Dendritic cell treated with granulocyte-macrophage colony-stimulating factor and Interleukin-4, amounts not matched to agents 40 ng/mL and 50 ng/mL, for 4 days (primary cell): ENCODE results near the gene MOB3B.
A peak's percentile ranks its signal among the peaks of the same experiment; 100 is the strongest.

ENCODE experiments used
- H3K27ac Mint-ChIP-seq: one replicate; pipeline ENCODE4 v1.8.0; 2022; ENCODE audit warnings: mild to moderate bottlenecking, mixed read lengths
- H3K27me3 Mint-ChIP-seq: one replicate; pipeline ENCODE4 v1.8.0; 2022; ENCODE audit warnings: mild to moderate bottlenecking, mixed read lengths
- H3K36me3 Mint-ChIP-seq: one replicate; pipeline ENCODE4 v1.8.0; 2022; ENCODE audit warnings: low read depth, mixed read lengths
- H3K4me1 Mint-ChIP-seq: one replicate; pipeline ENCODE4 v1.8.0; 2022; ENCODE audit warnings: low read depth, mixed read lengths
- H3K4me3 Mint-ChIP-seq: one replicate; pipeline ENCODE4 v1.8.0; 2022; ENCODE audit warnings: mild to moderate bottlenecking, moderate library complexity, mixed read lengths
- H3K9me3 Mint-ChIP-seq: one replicate; pipeline ENCODE4 v1.8.0; 2022; ENCODE audit warnings: mixed read lengths
- intact Hi-C: fragments of 100-400 bp; cut with micrococcal nuclease; formaldehyde crosslinking; loops from one replicate; pipeline ENCODE4 v1.15.0; 2022

The MOB3B gene

GRCh38 chr9:27331393-27331792 is 198.2 kb downstream of the MOB3B start:
- Mint-ChIP-seq H3K4me3 (no peak overlapping the region), H3K9me3 (peaks cover 15% of the 10 kb centered on the region), H3K27ac (no peak overlapping the region), H3K4me1 (peaks cover 61% of the 10 kb centered on the region), H3K36me3 (peaks cover 80% of the 10 kb centered on the region), H3K27me3 (no peaks in the 10 kb centered on the region)
- intact Hi-C loops, result loop anchor here (5.0 to 10.0 kb wide), 3 partner anchors 101 to 456 kb away; no protein-coding TSS in a partner anchor

- Mint-ChIP-seq H3K36me3 (peaks cover 87% of the 10 kb centered on the region), H3K9me3 (peaks cover 23% of the 10 kb centered on the region), H3K27me3 (no peaks in the 10 kb centered on the region), H3K4me3 (no peak overlapping the region), H3K4me1 (peaks cover 43% of the 10 kb centered on the region), H3K27ac (peak overlapping the region; percentile 28)
- intact Hi-C loops, result no loop called here
Observed at GRCh38 chr9:27329291-27329690, 200.3 kb downstream of the MOB3B start.

- no peaks in the 10 kb centered on the region for H3K27me3 Mint-ChIP-seq
- peaks cover 90% of the 10 kb centered on the region for H3K36me3 Mint-ChIP-seq
- peaks cover 37% of the 10 kb centered on the region for H3K4me1 Mint-ChIP-seq
- no peak overlapping the region for H3K27ac Mint-ChIP-seq
- intact Hi-C loops, result no loop called here
- no peak overlapping the region for H3K4me3 Mint-ChIP-seq
- H3K9me3 Mint-ChIP-seq, result peaks cover 28% of the 10 kb centered on the region
Observed at GRCh38 chr9:27328483-27328882, 201.1 kb downstream of the MOB3B start.

GRCh38 chr9:27311184-27311583 is 218.4 kb downstream of the MOB3B start:
- H3K4me3 Mint-ChIP-seq, result no peak overlapping the region
- no peaks in the 10 kb centered on the region for H3K9me3 Mint-ChIP-seq
- peaks cover 5% of the 10 kb centered on the region for H3K4me1 Mint-ChIP-seq
- H3K27me3 Mint-ChIP-seq, result peaks cover 6% of the 10 kb centered on the region
- H3K27ac Mint-ChIP-seq, result no peak overlapping the region
- intact Hi-C loops, result no loop called here
- no peaks in the 10 kb centered on the region for H3K36me3 Mint-ChIP-seq

- peaks cover 5% of the 10 kb centered on the region for H3K4me1 Mint-ChIP-seq
- intact Hi-C loops, result no loop called here
- peaks cover 6% of the 10 kb centered on the region for H3K27me3 Mint-ChIP-seq
- H3K9me3 Mint-ChIP-seq, result no peaks in the 10 kb centered on the region
- H3K27ac Mint-ChIP-seq, result no peak overlapping the region
- no peak overlapping the region for H3K4me3 Mint-ChIP-seq
- no peaks in the 10 kb centered on the region for H3K36me3 Mint-ChIP-seq
Observed at GRCh38 chr9:27310582-27310981, 219.0 kb downstream of the MOB3B start.

- H3K36me3 Mint-ChIP-seq, result no peaks in the 10 kb centered on the region
- H3K4me3 Mint-ChIP-seq, result no peak overlapping the region
- peaks cover 10% of the 10 kb centered on the region for H3K27me3 Mint-ChIP-seq
- H3K9me3 Mint-ChIP-seq, result no peaks in the 10 kb centered on the region
- H3K4me1 Mint-ChIP-seq, result no peaks in the 10 kb centered on the region
- H3K27ac Mint-ChIP-seq, result no peak overlapping the region
- intact Hi-C loops, result no loop called here
Observed at GRCh38 chr9:27308691-27309390, 220.8 kb downstream of the MOB3B start.

- no peak overlapping the region for H3K27ac Mint-ChIP-seq
- H3K9me3 Mint-ChIP-seq, result no peaks in the 10 kb centered on the region
- intact Hi-C loops, result no loop called here
- H3K4me1 Mint-ChIP-seq, result peaks cover 5% of the 10 kb centered on the region
- no peak overlapping the region for H3K4me3 Mint-ChIP-seq
- peaks cover 9% of the 10 kb centered on the region for H3K27me3 Mint-ChIP-seq
- H3K36me3 Mint-ChIP-seq, result no peaks in the 10 kb centered on the region
Observed at GRCh38 chr9:27304521-27304920, 225.1 kb downstream of the MOB3B start.

GRCh38 chr9:27303219-27303618 is 226.4 kb downstream of the MOB3B start:
- Mint-ChIP-seq H3K9me3 (no peaks in the 10 kb centered on the region), H3K4me1 (peaks cover 7% of the 10 kb centered on the region), H3K27ac (no peak overlapping the region), H3K27me3 (peaks cover 9% of the 10 kb centered on the region), H3K4me3 (no peak overlapping the region), H3K36me3 (no peaks in the 10 kb centered on the region)
- intact Hi-C loops, result no loop called here

GRCh38 chr9:27297050-27297449 is 232.6 kb downstream of the MOB3B start, which contains the start of gene EQTN:
EQTN (minus strand) TSS chr9:27297150; CDS start chr9:27297055, 95 bp downstream.
- H3K9me3 Mint-ChIP-seq, result no peaks in the 10 kb centered on the region
- H3K27ac Mint-ChIP-seq, result no peak within 1 kb of the TSS
- no peaks in the 10 kb centered on the region for H3K36me3 Mint-ChIP-seq
- peaks cover 6% of the 10 kb centered on the region for H3K27me3 Mint-ChIP-seq
- no peak within 1 kb of the TSS for H3K4me3 Mint-ChIP-seq
- peaks cover 7% of the 10 kb centered on the region for H3K4me1 Mint-ChIP-seq
- intact Hi-C loops, result no loop called here

- Mint-ChIP-seq H3K27ac (no peak overlapping the region), H3K36me3 (no peaks in the 10 kb centered on the region)
Observed at GRCh38 chr9:27293996-27294395, 235.6 kb downstream of the MOB3B start.

GRCh38 chr9:27292659-27293405 is 236.8 kb downstream of the MOB3B start:
- intact Hi-C loops, result no loop called here
- Mint-ChIP-seq H3K36me3 (no peaks in the 10 kb centered on the region), H3K27ac (no peak overlapping the region), H3K27me3 (peaks cover 11% of the 10 kb centered on the region), H3K4me3 (no peak overlapping the region), H3K4me1 (no peaks in the 10 kb centered on the region), H3K9me3 (no peaks in the 10 kb centered on the region)

More at GRCh38 chr9:27293996-27294395, 235.6 kb downstream of the MOB3B start:
- intact Hi-C loops, result no loop called here
- no peaks in the 10 kb centered on the region for H3K9me3 Mint-ChIP-seq
- H3K27me3 Mint-ChIP-seq, result peaks cover 9% of the 10 kb centered on the region
- no peak overlapping the region for H3K4me3 Mint-ChIP-seq
- H3K4me1 Mint-ChIP-seq, result no peaks in the 10 kb centered on the region

GRCh38 chr9:27291292-27291691 is 238.3 kb downstream of the MOB3B start:
- H3K27me3 Mint-ChIP-seq, result peaks cover 14% of the 10 kb centered on the region
- H3K36me3 Mint-ChIP-seq, result no peaks in the 10 kb centered on the region
- H3K4me1 Mint-ChIP-seq, result no peaks in the 10 kb centered on the region
- no peak overlapping the region for H3K27ac Mint-ChIP-seq
- H3K9me3 Mint-ChIP-seq, result no peaks in the 10 kb centered on the region
- intact Hi-C loops, result no loop called here
- H3K4me3 Mint-ChIP-seq, result no peak overlapping the region

- Mint-ChIP-seq H3K9me3 (no peaks in the 10 kb centered on the region), H3K4me3 (no peak overlapping the region), H3K27ac (peak overlapping the region; percentile 86), H3K4me1 (peaks cover 34% of the 10 kb centered on the region), H3K36me3 (no peaks in the 10 kb centered on the region), H3K27me3 (peaks cover 6% of the 10 kb centered on the region)
- intact Hi-C loops, result no loop called here
Observed at GRCh38 chr9:27282269-27282668, 247.3 kb downstream of the MOB3B start.

GRCh38 chr9:27280860-27281259 is 248.8 kb downstream of the MOB3B start:
- intact Hi-C loops, result no loop called here
- peak overlapping the region; percentile 62 for H3K4me3 Mint-ChIP-seq
- no peaks in the 10 kb centered on the region for H3K36me3 Mint-ChIP-seq
- H3K27me3 Mint-ChIP-seq, result peaks cover 5% of the 10 kb centered on the region
- H3K9me3 Mint-ChIP-seq, result no peaks in the 10 kb centered on the region
- H3K27ac Mint-ChIP-seq, result peak overlapping the region; percentile 86
- peaks cover 34% of the 10 kb centered on the region for H3K4me1 Mint-ChIP-seq
